NCI-H460 (cell line): Measurements from ENCODE around the gene THUMPD3. TPM values are rescaled to one million over a fixed set of nuclear protein-coding genes. Genes with fewer than 3 reads are reported as not detected.

ENCODE experiments used
- DNase-seq: peaks from one replicate; pipeline ENCODE4 v3.0.0-alpha.2; 2016; ENCODE audit warnings: low read depth; ENCODE audit errors: extremely low read depth
- total RNA-seq: library from RNA; depleted of rRNA; stranded (reverse); fragments of >200 nt; shearing (Covaris generic); gene quantifications from 2 replicates; pipeline ENCODE4 v1.2.3, GENCODE V29; 2014

The THUMPD3 gene
- total RNA-seq, 1 experiment from 2014 or later: 46.9 TPM

GRCh38 chr3:9396632-9397331, 33.9 kb downstream of the THUMPD3 start:
- peak; percentile 97 for DNase-seq

- DNase-seq: peak; percentile 93
These were observed 34.6 kb downstream of the THUMPD3 start, which contains the start of gene SETD5 for GRCh38 chr3:9397332-9397905. SETD5 (plus strand) TSS chr3:9397615; CDS start chr3:9428939, 31,324 bp downstream.

- no peak for DNase-seq
These were observed 35.2 kb downstream of the THUMPD3 start for GRCh38 chr3:9397906-9398699.

GRCh38 chr3:9398700-9399336, 36.0 kb downstream of the THUMPD3 start:
- DNase-seq: no peak

- no peak for DNase-seq
These were observed 36.5 kb downstream of the THUMPD3 start for GRCh38 chr3:9399337-9399703.

GRCh38 chr3:9399746-9400145, 36.9 kb downstream of the THUMPD3 start:
- no peak for DNase-seq

- no peak for DNase-seq
These were observed 37.8 kb downstream of the THUMPD3 start for GRCh38 chr3:9400616-9401015.

GRCh38 chr3:9401986-9402385, 39.1 kb downstream of the THUMPD3 start:
- no peak for DNase-seq

GRCh38 chr3:9402410-9403228, 39.8 kb downstream of the THUMPD3 start:
- no peak for DNase-seq

GRCh38 chr3:9403463-9403862, 40.6 kb downstream of the THUMPD3 start:
- no peak for DNase-seq

GRCh38 chr3:9404680-9405079, 41.8 kb downstream of the THUMPD3 start:
- DNase-seq: no peak

GRCh38 chr3:9405756-9406155, 42.9 kb downstream of the THUMPD3 start:
- DNase-seq: no peak

GRCh38 chr3:9406856-9407626, 44.2 kb downstream of the THUMPD3 start:
- DNase-seq: no peak

GRCh38 chr3:9408061-9408460, 45.2 kb downstream of the THUMPD3 start:
- no peak for DNase-seq

- no peak for DNase-seq
These were observed 45.7 kb downstream of the THUMPD3 start for GRCh38 chr3:9408546-9408945.

GRCh38 chr3:9409981-9410854, 47.4 kb downstream of the THUMPD3 start:
- DNase-seq: no peak

GRCh38 chr3:9411302-9411701, 48.4 kb downstream of the THUMPD3 start:
- no peak for DNase-seq

- DNase-seq: no peak
These were observed 49.4 kb downstream of the THUMPD3 start for GRCh38 chr3:9412293-9412692.

GRCh38 chr3:9414826-9415225, 52.0 kb downstream of the THUMPD3 start:
- DNase-seq: no peak
